Measurements from ENCODE around the gene TOR1AIP1. TPM values are rescaled to one million over a fixed set of nuclear protein-coding genes. Genes with fewer than 3 reads are reported as not detected.

The TOR1AIP1 gene
- total RNA-seq, 120 experiments from 2014 or later: 35.1 to 73.4 (median 45.9) TPM

Other genes starting within 250 kb of the TOR1AIP1 start
- gene FAM163A, start 139.0 kb upstream of the TOR1AIP1 start, total RNA-seq: 1 to 10 TPM in 110 of 120 experiments, under 1 TPM in 10; 0.19 to 7.9 (median 2.4) TPM
- 10 to 100 TPM; 50.6 to 81.6 (median 65.7) TPM for gene TOR1AIP2, start 4.5 kb upstream of the TOR1AIP1 start, total RNA-seq
- 100 to 1,000 TPM in 13 of 120 experiments, 10 to 100 TPM in 107; 49.3 to 111 (median 81.4) TPM for gene CEP350, start 72.5 kb downstream of the TOR1AIP1 start, total RNA-seq